GM12878 (cell line): ENCODE results near the gene ADK. TPM values are rescaled to one million over a fixed set of nuclear protein-coding genes. Genes with fewer than 3 reads are reported as not detected.

Experiments used
- ATAC-seq: fragments of 200-7000 bp; cut with Tn5 transposase; 3 replicates; pipeline ENCODE4 v1.9.1; 2020; ENCODE audit warnings: mild to moderate bottlenecking, moderate library complexity
- BruUV-seq: library from RNA; stranded (reverse); fragments of 400-500 nt; replicated peaks from 2 replicates; lab custom pipeline; 2021; lab: Mats Ljungman, UMichigan
- CTCF ChIA-PET: fragments of 300-600 bp; sonication (Branson Sonifier 250); formaldehyde crosslinking; extraction: SDS; loops from one replicate; lab custom pipeline; 2021; ENCODE audit warnings: inconsistent platforms; lab: Yijun Ruan, JAX
- POLR2A ChIA-PET: fragments of 350-600 bp; formaldehyde crosslinking; extraction: SDS; loops from one replicate; lab custom pipeline; 2021; ENCODE audit warnings: inconsistent platforms; lab: Charles Lee
- RAD21 ChIA-PET: fragments of 300-600 bp; sonication (Branson Sonifier 250); formaldehyde crosslinking; loops from one replicate; lab custom pipeline; 2023; ENCODE audit warnings: antibody characterized with exemption; ENCODE audit not compliant: unreplicated experiment; lab: Charles Lee
- SMC1A ChIA-PET: fragments of 300-600 bp; sonication (Branson Sonifier 250); formaldehyde crosslinking; loops from one replicate; lab custom pipeline; 2023; ENCODE audit not compliant: unreplicated experiment, uncharacterized antibody; lab: Charles Lee
- DNase-seq: peaks from one replicate; pipeline ENCODE4 v3.0.0-alpha.2; 2011; ENCODE audit warnings: low read depth, low spot score
- FAIRE-seq: peaks from 3 replicates; lab custom pipeline; 2011; peaks lifted over from hg19 to GRCh38; lab: Jason Lieb, UNC
- H2AFZ ChIP-seq: 2 replicates; pipeline ENCODE4 v1.6.0; 2011; ENCODE audit warnings: low read depth, low read length, control low read depth; ENCODE audit not compliant: control insufficient read depth
- H3K27ac ChIP-seq: 2 replicates; pipeline ENCODE4 v1.5.1; 2011; ENCODE audit warnings: control low read depth; ENCODE audit not compliant: control insufficient read depth, insufficient read depth
- H3K27me3 ChIP-seq, 2 experiments: replicated peaks in 1 of 2; 2 replicates each; pipeline versions ENCODE4 v1.6.0 to v1.6.1; 2011; ENCODE audit warnings: low read length in 1 of 2; ENCODE audit not compliant: control insufficient read depth in 2 of 2, insufficient read depth in 2 of 2
- H3K36me3 ChIP-seq, 2 experiments: 2 replicates each; pipeline ENCODE4 v1.5.1; 2011; ENCODE audit warnings: low read length in 1 of 2; ENCODE audit not compliant: control insufficient read depth in 2 of 2, insufficient read depth in 2 of 2
- H3K4me1 ChIP-seq: 2 replicates; pipeline ENCODE4 v1.6.1; 2011; ENCODE audit warnings: mild to moderate bottlenecking, low read length, moderate library complexity, mixed read lengths; ENCODE audit not compliant: control insufficient read depth, insufficient read depth
- H3K4me2 ChIP-seq: 2 replicates; pipeline ENCODE4 v1.6.0; 2011; ENCODE audit warnings: control low read depth; ENCODE audit not compliant: control insufficient read depth, insufficient read depth
- H3K4me3 ChIP-seq: fragments of 200-600 bp; sonication (generic); 2 replicates; pipeline ENCODE4 v1.5.1; 2016
- H3K79me2 ChIP-seq: 2 replicates; pipeline ENCODE4 v1.6.0; 2011; ENCODE audit warnings: low read length; ENCODE audit not compliant: control insufficient read depth, insufficient read depth
- H3K9ac ChIP-seq: 2 replicates; pipeline ENCODE4 v1.8.0; 2011; ENCODE audit warnings: low read length, control low read depth, mixed read lengths; ENCODE audit not compliant: control insufficient read depth, insufficient read depth
- H3K9me3 ChIP-seq: replicated peaks from 3 replicates; pipeline ENCODE4 v1.5.1; 2011; ENCODE audit warnings: mild to moderate bottlenecking, low read length; ENCODE audit not compliant: control insufficient read depth, insufficient read depth
- H4K20me1 ChIP-seq: 2 replicates; pipeline ENCODE4 v1.6.0; 2011; ENCODE audit not compliant: control insufficient read depth, insufficient read depth
- HDAC2 ChIP-seq: fragments of 200-600 bp; sonication (generic); IDR thresholded peaks from 2 replicates; pipeline ENCODE4 v1.6.1; 2017
- SREBF2 ChIP-seq: IDR thresholded peaks from 2 replicates; pipeline ENCODE4 v1.6.1; 2012; ENCODE audit warnings: mild to moderate bottlenecking, low read length
- SRF ChIP-seq, 2 experiments: IDR thresholded peaks; 2 replicates each; pipeline ENCODE4 v1.6.1; 2011; ENCODE audit warnings: low read depth in 2 of 2, low read length in 2 of 2, mild to moderate bottlenecking in 1 of 2, moderate library complexity in 1 of 2
- in situ Hi-C: fragments of 300-500 bp; cut with MboI; formaldehyde crosslinking; loops from 9 replicates; pipeline ENCODE4 v1.14.3; 2018; ENCODE audit warnings: mixed read lengths
- intact Hi-C: fragments of 100-400 bp; cut with micrococcal nuclease; formaldehyde crosslinking; loops from one replicate; pipeline ENCODE4 v1.14.2; 2022; ENCODE audit not compliant: unreplicated experiment
- polyA plus RNA-seq, 11 experiments: library from polyadenylated mRNA; depleted of rRNA in 4 of 11; unstranded in 6 of 11; stranded (reverse) in 5 of 11; fragments of >200 nt; fragmentation: Nextera tagmentation in 4 of 11; fragmentation: Illumina TruSeq in 1 of 11; extraction: Ambion mirVana in 4 of 11; extraction: Trizol in 1 of 11; gene quantifications; 1 replicate in 1 of 11; 2 replicates in 10 of 11; pipeline versions ENCODE4 v1.2.1 to v1.2.3, GENCODE V29; 2011 to 2016; ENCODE audit warnings: inconsistent platforms in 2 of 11, missing spikeins in 2 of 11, low read depth in 1 of 11
- total RNA-seq, 4 experiments: library from RNA; depleted of rRNA in 3 of 4; stranded (reverse); fragments of >200 nt in 3 of 4; fragmentation: Illumina TruSeq in 1 of 4; extraction: Trizol in 1 of 4; gene quantifications; 2 replicates each; pipeline versions ENCODE4 v1.2.1 to v1.2.3, GENCODE V29; 2013 to 2021
- TF ChIP-seq, protein P1 (sequence below): fragments of 450-650 bp; IDR thresholded peaks from 2 replicates; pipeline ENCODE4 v1.6.1; 2017; ENCODE audit warnings: mild to moderate bottlenecking, moderate library complexity
- TF ChIP-seq, protein P2 (sequence below): fragments of 450-650 bp; IDR thresholded peaks from 2 replicates; pipeline ENCODE4 v1.6.1; 2017; ENCODE audit warnings: low read depth, mild to moderate bottlenecking, moderate library complexity
- TF ChIP-seq, protein P3 (sequence below): fragments of 450-650 bp; conservative IDR thresholded peaks from 2 replicates; pipeline ENCODE4 v1.6.1; 2017; ENCODE audit warnings: mild to moderate bottlenecking, moderate library complexity
- TF ChIP-seq, protein P4 (sequence below): fragments of 450-650 bp; IDR thresholded peaks from 2 replicates; pipeline ENCODE4 v1.6.1; 2017; ENCODE audit warnings: mild to moderate bottlenecking, low read depth, inconsistent platforms; ENCODE audit not compliant: poor library complexity, severe bottlenecking

The ADK gene
- total and polyA plus RNA-seq, 10 of the 15 experiments (the other 5 are each of a cell fraction or from before 2014, with no cell fraction given): 42.0 to 151 (median 81.6) TPM

DNA sequence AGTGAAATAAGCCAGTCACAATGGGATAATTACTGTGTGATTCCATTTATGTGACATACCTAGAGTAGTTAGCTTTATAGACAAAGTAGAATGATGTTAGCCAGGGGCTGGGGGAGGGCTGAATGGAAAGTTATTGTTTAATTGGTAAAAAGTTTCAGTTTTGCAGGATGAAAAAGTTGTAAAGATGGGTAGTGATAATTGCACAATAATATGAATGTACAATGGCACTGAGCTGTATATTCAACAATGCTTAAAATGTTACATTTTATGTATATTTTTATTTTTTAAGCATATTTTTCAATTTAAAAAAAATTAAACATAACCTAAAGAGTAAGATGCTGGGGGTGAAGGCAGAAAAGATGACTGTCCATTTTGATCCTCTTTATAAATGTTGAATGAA, 459.3 kb downstream of the ADK start (continued):
- TF ChIP-seq, protein P1, sequence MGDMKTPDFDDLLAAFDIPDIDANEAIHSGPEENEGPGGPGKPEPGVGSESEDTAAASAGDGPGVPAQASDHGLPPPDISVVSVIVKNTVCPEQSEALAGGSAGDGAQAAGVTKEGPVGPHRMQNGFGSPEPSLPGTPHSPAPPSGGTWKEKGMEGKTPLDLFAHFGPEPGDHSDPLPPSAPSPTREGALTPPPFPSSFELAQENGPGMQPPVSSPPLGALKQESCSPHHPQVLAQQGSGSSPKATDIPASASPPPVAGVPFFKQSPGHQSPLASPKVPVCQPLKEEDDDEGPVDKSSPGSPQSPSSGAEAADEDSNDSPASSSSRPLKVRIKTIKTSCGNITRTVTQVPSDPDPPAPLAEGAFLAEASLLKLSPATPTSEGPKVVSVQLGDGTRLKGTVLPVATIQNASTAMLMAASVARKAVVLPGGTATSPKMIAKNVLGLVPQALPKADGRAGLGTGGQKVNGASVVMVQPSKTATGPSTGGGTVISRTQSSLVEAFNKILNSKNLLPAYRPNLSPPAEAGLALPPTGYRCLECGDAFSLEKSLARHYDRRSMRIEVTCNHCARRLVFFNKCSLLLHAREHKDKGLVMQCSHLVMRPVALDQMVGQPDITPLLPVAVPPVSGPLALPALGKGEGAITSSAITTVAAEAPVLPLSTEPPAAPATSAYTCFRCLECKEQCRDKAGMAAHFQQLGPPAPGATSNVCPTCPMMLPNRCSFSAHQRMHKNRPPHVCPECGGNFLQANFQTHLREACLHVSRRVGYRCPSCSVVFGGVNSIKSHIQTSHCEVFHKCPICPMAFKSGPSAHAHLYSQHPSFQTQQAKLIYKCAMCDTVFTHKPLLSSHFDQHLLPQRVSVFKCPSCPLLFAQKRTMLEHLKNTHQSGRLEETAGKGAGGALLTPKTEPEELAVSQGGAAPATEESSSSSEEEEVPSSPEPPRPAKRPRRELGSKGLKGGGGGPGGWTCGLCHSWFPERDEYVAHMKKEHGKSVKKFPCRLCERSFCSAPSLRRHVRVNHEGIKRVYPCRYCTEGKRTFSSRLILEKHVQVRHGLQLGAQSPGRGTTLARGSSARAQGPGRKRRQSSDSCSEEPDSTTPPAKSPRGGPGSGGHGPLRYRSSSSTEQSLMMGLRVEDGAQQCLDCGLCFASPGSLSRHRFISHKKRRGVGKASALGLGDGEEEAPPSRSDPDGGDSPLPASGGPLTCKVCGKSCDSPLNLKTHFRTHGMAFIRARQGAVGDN: no peak
- no peak for TF ChIP-seq SRF (IDR thresholded peaks at IDR 0.05; ENCODE audit: low read depth in 2 of 2, low read length in 2 of 2)
- TF ChIP-seq, protein P2, sequence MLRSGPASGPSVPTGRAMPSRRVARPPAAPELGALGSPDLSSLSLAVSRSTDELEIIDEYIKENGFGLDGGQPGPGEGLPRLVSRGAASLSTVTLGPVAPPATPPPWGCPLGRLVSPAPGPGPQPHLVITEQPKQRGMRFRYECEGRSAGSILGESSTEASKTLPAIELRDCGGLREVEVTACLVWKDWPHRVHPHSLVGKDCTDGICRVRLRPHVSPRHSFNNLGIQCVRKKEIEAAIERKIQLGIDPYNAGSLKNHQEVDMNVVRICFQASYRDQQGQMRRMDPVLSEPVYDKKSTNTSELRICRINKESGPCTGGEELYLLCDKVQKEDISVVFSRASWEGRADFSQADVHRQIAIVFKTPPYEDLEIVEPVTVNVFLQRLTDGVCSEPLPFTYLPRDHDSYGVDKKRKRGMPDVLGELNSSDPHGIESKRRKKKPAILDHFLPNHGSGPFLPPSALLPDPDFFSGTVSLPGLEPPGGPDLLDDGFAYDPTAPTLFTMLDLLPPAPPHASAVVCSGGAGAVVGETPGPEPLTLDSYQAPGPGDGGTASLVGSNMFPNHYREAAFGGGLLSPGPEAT: no peak

DNA sequence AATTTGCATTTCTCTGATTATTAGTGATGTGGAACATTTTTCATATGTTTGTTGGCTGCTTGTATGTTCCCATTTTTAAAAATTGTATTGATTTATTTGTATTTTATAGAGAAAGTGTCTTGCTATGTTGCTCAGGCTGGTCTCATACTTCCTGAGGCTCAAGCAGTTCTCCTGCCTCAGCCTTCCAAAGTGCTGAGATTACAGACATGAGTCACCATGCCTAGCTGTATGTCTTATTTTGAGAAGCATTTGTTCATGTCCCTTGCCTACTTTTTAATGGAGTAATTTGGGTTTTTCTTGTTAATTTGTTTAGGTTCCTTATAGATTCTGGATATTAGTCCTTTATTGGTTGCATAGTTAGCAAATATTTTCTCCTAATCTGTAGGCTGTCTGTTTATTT, 461.2 kb downstream of the ADK start:
- Histone ChIP-seq H3K79me2 (no peaks in the 10 kb centered on the region), H2AFZ (no peak overlapping the region), H4K20me1 (no peaks in the 10 kb centered on the region), H3K4me1 (no peaks in the 10 kb centered on the region), H3K27me3 (no peaks in the 10 kb centered on the region), H3K27ac (no peak overlapping the region), H3K4me2 (no peak overlapping the region), H3K4me3 (no peak overlapping the region), H3K9me3 (no peaks in the 10 kb centered on the region; the same call in 2 of the 3 replicates), H3K9ac (no peak overlapping the region), H3K36me3 (no peaks in the 10 kb centered on the region; a peak in 2 of 4 replicates)
- in situ Hi-C loops: no loop called here
- SMC1A ChIA-PET: no interaction called here
- FAIRE-seq: no peak
- RAD21 ChIA-PET: no interaction called here
- intact Hi-C loops: no loop called here
- TF ChIP-seq, protein P3, sequence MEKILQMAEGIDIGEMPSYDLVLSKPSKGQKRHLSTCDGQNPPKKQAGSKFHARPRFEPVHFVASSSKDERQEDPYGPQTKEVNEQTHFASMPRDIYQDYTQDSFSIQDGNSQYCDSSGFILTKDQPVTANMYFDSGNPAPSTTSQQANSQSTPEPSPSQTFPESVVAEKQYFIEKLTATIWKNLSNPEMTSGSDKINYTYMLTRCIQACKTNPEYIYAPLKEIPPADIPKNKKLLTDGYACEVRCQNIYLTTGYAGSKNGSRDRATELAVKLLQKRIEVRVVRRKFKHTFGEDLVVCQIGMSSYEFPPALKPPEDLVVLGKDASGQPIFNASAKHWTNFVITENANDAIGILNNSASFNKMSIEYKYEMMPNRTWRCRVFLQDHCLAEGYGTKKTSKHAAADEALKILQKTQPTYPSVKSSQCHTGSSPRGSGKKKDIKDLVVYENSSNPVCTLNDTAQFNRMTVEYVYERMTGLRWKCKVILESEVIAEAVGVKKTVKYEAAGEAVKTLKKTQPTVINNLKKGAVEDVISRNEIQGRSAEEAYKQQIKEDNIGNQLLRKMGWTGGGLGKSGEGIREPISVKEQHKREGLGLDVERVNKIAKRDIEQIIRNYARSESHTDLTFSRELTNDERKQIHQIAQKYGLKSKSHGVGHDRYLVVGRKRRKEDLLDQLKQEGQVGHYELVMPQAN: no peak
- TF ChIP-seq SREBF2 (no peak), HDAC2 (no peak)
- TF ChIP-seq, protein P4, sequence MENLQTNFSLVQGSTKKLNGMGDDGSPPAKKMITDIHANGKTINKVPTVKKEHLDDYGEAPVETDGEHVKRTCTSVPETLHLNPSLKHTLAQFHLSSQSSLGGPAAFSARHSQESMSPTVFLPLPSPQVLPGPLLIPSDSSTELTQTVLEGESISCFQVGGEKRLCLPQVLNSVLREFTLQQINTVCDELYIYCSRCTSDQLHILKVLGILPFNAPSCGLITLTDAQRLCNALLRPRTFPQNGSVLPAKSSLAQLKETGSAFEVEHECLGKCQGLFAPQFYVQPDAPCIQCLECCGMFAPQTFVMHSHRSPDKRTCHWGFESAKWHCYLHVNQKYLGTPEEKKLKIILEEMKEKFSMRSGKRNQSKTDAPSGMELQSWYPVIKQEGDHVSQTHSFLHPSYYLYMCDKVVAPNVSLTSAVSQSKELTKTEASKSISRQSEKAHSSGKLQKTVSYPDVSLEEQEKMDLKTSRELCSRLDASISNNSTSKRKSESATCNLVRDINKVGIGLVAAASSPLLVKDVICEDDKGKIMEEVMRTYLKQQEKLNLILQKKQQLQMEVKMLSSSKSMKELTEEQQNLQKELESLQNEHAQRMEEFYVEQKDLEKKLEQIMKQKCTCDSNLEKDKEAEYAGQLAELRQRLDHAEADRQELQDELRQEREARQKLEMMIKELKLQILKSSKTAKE: no peak
- POLR2A ChIA-PET: no interaction called here
- ATAC-seq: no peak
- no peak for DNase-seq
- BruUV-seq: no TSS peak
- CTCF ChIA-PET: interaction anchor here (1.0 kb wide), 1 partner anchor 127 kb away, joined by 3 read pairs; no protein-coding TSS in a partner anchor
